Tibial nerve (tissue), 4 donors: ENCODE measurements around the gene SLC25A21. TPM values are rescaled to one million over a fixed set of nuclear protein-coding genes. Genes with fewer than 3 reads are reported as not detected.
"Not testable (repeated sequence)": the region's sequence is repeated elsewhere in the genome, so short reads cannot be mapped to it uniquely, and the experiment has no call there.

Experiments
- DNase-seq, 2 donors: peaks; one replicate each; pipeline ENCODE4 v3.0.0-alpha.2; 2019; ENCODE audit warnings: low spot score in 2 of 2
- H3K27ac ChIP-seq, 4 donors: fragments of 200-600 bp; sonication (generic) in 3 of 4; one replicate each; pipeline ENCODE4 v1.5.1; 2017 to 2019; ENCODE audit warnings: mild to moderate bottlenecking in 1 of 4
- H3K27me3 ChIP-seq, 2 donors: fragments of 200-600 bp; sonication (generic) in 1 of 2; one replicate each; pipeline versions ENCODE4 v1.5.1 to v1.6.0; 2017 to 2019
- H3K36me3 ChIP-seq, 3 donors: fragments of 200-600 bp; sonication (generic); one replicate each; pipeline ENCODE4 v1.5.1; 2018 to 2019
- H3K4me1 ChIP-seq, 4 donors: fragments of 200-600 bp; sonication (generic) in 3 of 4; one replicate each; pipeline ENCODE4 v1.5.1; 2017 to 2019
- H3K4me3 ChIP-seq, 4 donors: fragments of 200-600 bp; sonication (generic) in 3 of 4; one replicate each; pipeline ENCODE4 v1.5.1; 2017 to 2019; ENCODE audit warnings: mild to moderate bottlenecking in 1 of 4, moderate library complexity in 1 of 4
- H3K9me3 ChIP-seq, 4 donors: fragments of 200-600 bp; sonication (generic) in 3 of 4; one replicate each; pipeline ENCODE4 v1.5.1; 2017 to 2019
- CTCF ChIP-seq, 5 experiments: fragments of 200-600 bp in 3 of 5; fragments of 450-650 bp in 2 of 5; sonication (generic) in 3 of 5; IDR thresholded peaks; one replicate each; pipeline ENCODE4 v1.5.1; 2016 to 2019; ENCODE audit warnings: antibody characterized with exemption in 5 of 5, mild to moderate bottlenecking in 3 of 5, moderate library complexity in 2 of 5
- EP300 ChIP-seq, 2 donors: sonication (generic); formaldehyde crosslinking; IDR thresholded peaks; one replicate each; pipeline ENCODE4 v1.6.1; 2017; ENCODE audit warnings: antibody characterized with exemption in 2 of 2, mild to moderate bottlenecking in 1 of 2
- POLR2A ChIP-seq, 2 donors: fragments of 450-650 bp; IDR thresholded peaks; one replicate each; pipeline ENCODE4 v1.6.1; 2017; ENCODE audit warnings: antibody characterized with exemption in 2 of 2, mild to moderate bottlenecking in 2 of 2, moderate library complexity in 2 of 2
- WGBS, 2 donors: methylation state at CpG; one replicate each; pipeline ENCODE4 v1.1.5; 2018; 5-methylcytosine and 5-hydroxymethylcytosine counted together
- total RNA-seq, 4 donors: library from RNA; depleted of rRNA; stranded (reverse); fragments of >200 nt; gene quantifications; one replicate each; pipeline ENCODE4 v1.1.0, GENCODE V29; 2016

SLC25A21 gene
- total RNA-seq, 4 donors from 2014 or later = 0.30 to 0.98 (median 0.42) TPM; not detected in 1

- DNase-seq = no peak
Measured at GRCh38 chr14:36874396-36875138, 297.8 kb downstream of the SLC25A21 start.

GRCh38 chr14:36870776-36871175 lies 301.6 kb downstream of the SLC25A21 start:
- Histone ChIP-seq H3K27me3 (no peaks in the 10 kb centered on the region), H3K27ac (no peak overlapping the region), H3K4me1 (no peaks in the 10 kb centered on the region), H3K4me3 (no peak overlapping the region), H3K9me3 (peaks cover 0 to 4% (median 0%) of the 10 kb centered on the region in 4 donors), H3K36me3 (no peaks in the 10 kb centered on the region)
- 63 to 70% methylated on average over 5 of the region's 5 CpGs for WGBS, 2 donors
- no peak for DNase-seq
- no peak for TF ChIP-seq CTCF (IDR thresholded peaks at IDR 0.05)
- TF ChIP-seq POLR2A (IDR thresholded peaks at IDR 0.05) = no peak
- no peak for TF ChIP-seq EP300 (IDR thresholded peaks at IDR 0.05)

More at GRCh38 chr14:36874396-36875138, 297.8 kb downstream of the SLC25A21 start:
- H3K36me3 ChIP-seq = no peaks in the 10 kb centered on the region
- H3K27me3 ChIP-seq = no peaks in the 10 kb centered on the region
- H3K27ac ChIP-seq = no peak overlapping the region
- no peaks in the 10 kb centered on the region for H3K4me1 ChIP-seq
- H3K9me3 ChIP-seq = peaks cover 0 to 1% (median 0%) of the 10 kb centered on the region in 4 donors
- WGBS, 2 donors = 63 to 67% methylated on average over 6 of the region's 6 CpGs
- TF ChIP-seq CTCF (IDR thresholded peaks at IDR 0.05) (no peak), POLR2A (IDR thresholded peaks at IDR 0.05) (no peak), EP300 (IDR thresholded peaks at IDR 0.05) (no peak)
- H3K4me3 ChIP-seq = no peak overlapping the region

GRCh38 chr14:36869125-36869524 lies 303.3 kb downstream of the SLC25A21 start:
- no peaks in the 10 kb centered on the region for H3K4me1 ChIP-seq
- H3K36me3 ChIP-seq = no peaks in the 10 kb centered on the region
- no peaks in the 10 kb centered on the region for H3K27me3 ChIP-seq
- H3K27ac ChIP-seq = no peak overlapping the region
- WGBS, 2 donors = 62 to 64% methylated on average over 1 of the region's 1 CpG
- H3K9me3 ChIP-seq = peaks cover 0 to 4% (median 0%) of the 10 kb centered on the region in 4 donors
- no peak for DNase-seq
- TF ChIP-seq POLR2A (IDR thresholded peaks at IDR 0.05) (no peak), EP300 (IDR thresholded peaks at IDR 0.05) (no peak), CTCF (IDR thresholded peaks at IDR 0.05) (no peak)
- no peak overlapping the region for H3K4me3 ChIP-seq

GRCh38 chr14:36866867-36867266 lies 305.5 kb downstream of the SLC25A21 start:
- TF ChIP-seq POLR2A (IDR thresholded peaks at IDR 0.05) = no peak
- no peak for TF ChIP-seq CTCF (IDR thresholded peaks at IDR 0.05)
- no peak for TF ChIP-seq EP300 (IDR thresholded peaks at IDR 0.05)
- H3K27me3 ChIP-seq = no peaks in the 10 kb centered on the region
- no peaks in the 10 kb centered on the region for H3K36me3 ChIP-seq
- 82 to 87% methylated on average over 4 of the region's 4 CpGs for WGBS, 2 donors
- H3K27ac ChIP-seq = no peak overlapping the region
- DNase-seq = no peak
- H3K9me3 ChIP-seq = peaks cover 0 to 4% (median 0%) of the 10 kb centered on the region in 4 donors
- H3K4me3 ChIP-seq = no peak overlapping the region
- no peaks in the 10 kb centered on the region for H3K4me1 ChIP-seq

DNA sequence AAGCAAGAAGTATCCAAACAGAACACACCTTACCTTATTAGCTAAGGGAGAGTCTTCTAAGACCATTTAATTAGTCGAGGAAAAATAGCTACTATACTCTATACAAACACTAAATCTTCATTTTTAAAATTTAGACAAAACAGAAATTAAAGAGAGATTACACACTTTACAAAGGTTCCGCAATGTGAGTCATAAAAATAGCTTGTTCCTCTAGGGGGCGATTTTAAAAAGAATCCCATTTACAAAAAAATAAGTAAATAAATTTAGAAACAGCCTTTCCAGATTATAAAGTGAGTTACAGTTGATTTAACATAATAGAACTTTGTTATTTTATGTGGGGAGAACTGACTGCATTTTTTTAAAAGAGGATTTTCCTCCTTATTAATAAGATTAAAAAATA lies 309.1 kb downstream of the SLC25A21 start:
- TF ChIP-seq CTCF (IDR thresholded peaks at IDR 0.05) (no peak), POLR2A (IDR thresholded peaks at IDR 0.05) (no peak), EP300 (IDR thresholded peaks at IDR 0.05) (no peak)

DNA sequence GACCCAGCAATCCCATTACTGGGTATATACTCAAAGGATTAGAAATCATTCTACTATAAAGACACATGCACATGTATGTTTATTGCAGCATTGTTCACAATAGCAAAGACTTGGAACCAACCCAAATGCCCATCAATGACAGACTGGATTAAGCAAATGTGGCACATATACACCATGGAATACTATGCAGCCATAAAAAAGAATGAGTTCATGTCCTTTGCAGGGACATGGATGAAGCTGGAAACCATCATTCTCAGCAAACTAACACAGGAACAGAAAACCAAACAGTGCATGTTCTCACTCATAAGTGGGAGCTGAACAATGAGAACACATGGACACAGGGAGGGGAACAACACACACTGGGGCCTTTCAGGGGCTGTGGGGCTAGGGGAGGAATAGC lies 310.2 kb downstream of the SLC25A21 start:
- H3K4me3 ChIP-seq, H3K36me3 ChIP-seq, H3K9me3 ChIP-seq, DNase-seq, H3K27ac ChIP-seq, H3K27me3 ChIP-seq: not testable (repeated sequence)
- H3K4me1 ChIP-seq = peaks cover 0 to 19% (median 0%) of the 10 kb centered on the region in 4 donors

More for the DNA sequence above, 309.1 kb downstream of the SLC25A21 start:
- peaks cover 0 to 13% (median 0%) of the 10 kb centered on the region in 4 donors for H3K4me1 ChIP-seq
- no peak for DNase-seq
- 51 to 54% methylated on average over 3 of the region's 3 CpGs for WGBS, 2 donors
- H3K27me3 ChIP-seq = no peaks in the 10 kb centered on the region
- H3K36me3 ChIP-seq = no peaks in the 10 kb centered on the region
- no peaks in the 10 kb centered on the region for H3K9me3 ChIP-seq
- H3K27ac ChIP-seq = no peak overlapping the region
- H3K4me3 ChIP-seq = no peak overlapping the region
